K562 (cell line): ENCODE measurements around the gene RNF144A.

ENCODE experiments used
- CTCF ChIP-seq, 3 experiments: IDR thresholded peaks in 2 of 3; conservative IDR thresholded peaks in 1 of 3; 2 replicates each; pipeline ENCODE4 v1.5.1; 2011 to 2012; ENCODE audit warnings: low read length in 3 of 3, mild to moderate bottlenecking in 3 of 3, control low read depth in 2 of 3, improper control_type of control experiment in 1 of 3, inconsistent platforms in 1 of 3, low read depth in 1 of 3, mixed read lengths in 1 of 3, moderate library complexity in 1 of 3; ENCODE audit not compliant: insufficient read depth in 2 of 3
- FOXM1 ChIP-seq, 2 experiments: fragments of 450-650 bp in 1 of 2; sonication (generic) in 1 of 2; formaldehyde crosslinking in 1 of 2; IDR thresholded peaks; 2 replicates each; pipeline versions ENCODE4 v1.6.1 to v1.9.0; 2017 to 2022; ENCODE audit warnings: low read depth in 2 of 2, mild to moderate bottlenecking in 2 of 2, missing genetic modification reagents in 1 of 2, moderate library complexity in 1 of 2
- MAFF ChIP-seq: IDR thresholded peaks from 2 replicates; pipeline ENCODE4 v1.6.1; 2012; ENCODE audit warnings: low read length, improper control_type of control experiment
- MAZ ChIP-seq, 2 experiments: fragments of 450-650 bp in 1 of 2; sonication (generic) in 1 of 2; formaldehyde crosslinking; IDR thresholded peaks in 1 of 2; conservative IDR thresholded peaks in 1 of 2; 2 replicates each; pipeline versions ENCODE4 v1.4.0 to v1.5.0; 2020; ENCODE audit warnings: mild to moderate bottlenecking in 1 of 2, missing genetic modification reagents in 1 of 2
- MYNN ChIP-seq, 2 experiments: sonication (generic); formaldehyde crosslinking in 1 of 2; IDR thresholded peaks; 2 replicates each; pipeline versions ENCODE4 v1.5.0 to v1.6.1; 2016 to 2020; ENCODE audit warnings: antibody characterized with exemption in 1 of 2, missing genetic modification reagents in 1 of 2
- RB1 ChIP-seq: fragments of 450-650 bp; IDR thresholded peaks from 2 replicates; pipeline ENCODE4 v1.6.1; 2017; ENCODE audit warnings: low read depth, mild to moderate bottlenecking
- SP1 ChIP-seq: sonication (generic); formaldehyde crosslinking; IDR thresholded peaks from 2 replicates; pipeline ENCODE4 v1.8.1; 2022; ENCODE audit warnings: mild to moderate bottlenecking, missing genetic modification reagents
- ZSCAN32 ChIP-seq: fragments of 450-650 bp; formaldehyde crosslinking; IDR thresholded peaks from 2 replicates; pipeline ENCODE4 v1.4.0; 2020; ENCODE audit warnings: mild to moderate bottlenecking, moderate library complexity
- TF ChIP-seq, protein P1 (sequence below): sonication (generic); formaldehyde crosslinking; IDR thresholded peaks from 2 replicates; pipeline ENCODE4 v1.9.0; 2022; ENCODE audit warnings: mild to moderate bottlenecking, missing genetic modification reagents

GRCh38 chr2:7045601-7046590, 128.7 kb downstream of the RNF144A start:
- TF ChIP-seq SP1 (CRISPR knock-in tag): no peak
- TF ChIP-seq MYNN (IDR thresholded peaks at IDR 0.05): no peak
- no peak for TF ChIP-seq MYNN (CRISPR knock-in tag; IDR thresholded peaks at IDR 0.05)
- TF ChIP-seq FOXM1 (IDR thresholded peaks at IDR 0.05; ENCODE audit: low read depth): no peak
- no peak for TF ChIP-seq FOXM1 (CRISPR knock-in tag; IDR thresholded peaks at IDR 0.05; ENCODE audit: low read depth)
- no peak for TF ChIP-seq MAZ (CRISPR knock-in tag; conservative IDR thresholded peaks at IDR 0.05 in 1 of 2, IDR thresholded peaks at IDR 0.05 in 1 of 2)
- TF ChIP-seq ZSCAN32 (CRISPR knock-in tag): no peak
- no peak for TF ChIP-seq CTCF (IDR thresholded peaks at IDR 0.05 in 2 of 3, conservative IDR thresholded peaks at IDR 0.05 in 1 of 3; ENCODE audit: insufficient read depth in 2 of 3, low read depth in 1 of 3, low read length in 3 of 3)
- TF ChIP-seq, protein P1, sequence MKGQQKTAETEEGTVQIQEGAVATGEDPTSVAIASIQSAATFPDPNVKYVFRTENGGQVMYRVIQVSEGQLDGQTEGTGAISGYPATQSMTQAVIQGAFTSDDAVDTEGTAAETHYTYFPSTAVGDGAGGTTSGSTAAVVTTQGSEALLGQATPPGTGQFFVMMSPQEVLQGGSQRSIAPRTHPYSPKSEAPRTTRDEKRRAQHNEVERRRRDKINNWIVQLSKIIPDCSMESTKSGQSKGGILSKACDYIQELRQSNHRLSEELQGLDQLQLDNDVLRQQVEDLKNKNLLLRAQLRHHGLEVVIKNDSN (CRISPR knock-in tag): no peak
- no peak for TF ChIP-seq RB1
- TF ChIP-seq MAFF: no peak
